Stimulated activated CD4-positive, alpha-beta T cell treated with anti-CD3 and anti-CD28 coated beads, Interleukin-12 subunit alpha, Interleukin-12 subunit beta, amount 100 ng/mL, for 4 hours (primary cell): ENCODE data around the gene ZNF235.
"Not testable (repeated sequence)": the region's sequence is repeated elsewhere in the genome, so short reads cannot be mapped to it uniquely, and the experiment has no call there.

Source experiments
- DNase-seq: peaks from one replicate; pipeline ENCODE4 v3.0.0-alpha.2; 2020

ZNF235 gene

GRCh38 chr19:44255705-44256411, 49.0 kb downstream of the ZNF235 start:
- DNase-seq, result no peak

- DNase-seq, result no peak
Measured at GRCh38 chr19:44254496-44254895, 50.3 kb downstream of the ZNF235 start.

GRCh38 chr19:44253392-44253791, 51.4 kb downstream of the ZNF235 start:
- DNase-seq, result not testable (repeated sequence)

GRCh38 chr19:44252332-44252731, 52.5 kb downstream of the ZNF235 start:
- DNase-seq, result not testable (repeated sequence)

GRCh38 chr19:44236384-44236783, 68.4 kb downstream of the ZNF235 start:
- no peak for DNase-seq
